ENCODE measurements around the gene RBMS3. TPM values are rescaled to one million over a fixed set of nuclear protein-coding genes. Genes with fewer than 3 reads are reported as not detected.
A peak's percentile ranks its signal among the peaks of the same experiment; 100 is the strongest.

RBMS3 gene
- total RNA-seq, 1 donor from 2014 or later, result 33.0 TPM

DNA sequence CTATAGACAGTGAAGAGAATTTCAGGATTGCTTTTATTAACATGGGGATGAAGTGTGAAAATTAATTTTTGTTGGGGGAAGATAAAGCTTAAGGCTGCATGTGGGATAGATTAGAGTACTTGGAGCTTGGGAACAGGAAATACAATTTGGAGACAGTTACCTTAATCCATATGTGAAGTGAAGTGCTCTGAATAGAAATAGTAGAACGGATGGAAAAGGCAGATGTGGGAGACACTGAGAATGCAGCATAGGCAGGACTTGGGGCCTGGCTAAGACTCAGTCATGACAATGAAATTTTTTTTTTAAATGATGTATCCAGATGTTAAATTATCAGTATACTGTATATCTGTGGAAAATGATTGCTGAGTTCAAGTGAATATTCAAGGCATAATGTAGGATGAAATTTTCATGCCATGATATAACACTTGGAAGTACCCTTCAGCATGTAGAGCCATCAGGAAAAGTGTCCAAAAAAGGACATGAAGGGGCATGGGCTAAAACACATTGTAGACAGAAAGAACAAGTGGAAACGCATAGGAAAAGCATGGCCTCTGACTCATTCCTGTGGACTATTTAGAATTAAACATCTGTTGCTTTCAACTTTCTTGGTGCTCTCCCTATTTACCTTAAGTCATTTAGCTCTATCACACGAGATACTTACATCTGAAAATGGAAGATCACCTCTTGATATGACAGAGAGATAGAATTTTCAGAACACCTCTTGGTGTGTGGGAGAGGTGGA lies 134.8 kb downstream of the RBMS3 start:
- TF ChIP-seq EZH2 (IDR thresholded peaks at IDR 0.05; ENCODE audit: insufficient read depth, low read length), result no peak
- TF ChIP-seq, protein P1, sequence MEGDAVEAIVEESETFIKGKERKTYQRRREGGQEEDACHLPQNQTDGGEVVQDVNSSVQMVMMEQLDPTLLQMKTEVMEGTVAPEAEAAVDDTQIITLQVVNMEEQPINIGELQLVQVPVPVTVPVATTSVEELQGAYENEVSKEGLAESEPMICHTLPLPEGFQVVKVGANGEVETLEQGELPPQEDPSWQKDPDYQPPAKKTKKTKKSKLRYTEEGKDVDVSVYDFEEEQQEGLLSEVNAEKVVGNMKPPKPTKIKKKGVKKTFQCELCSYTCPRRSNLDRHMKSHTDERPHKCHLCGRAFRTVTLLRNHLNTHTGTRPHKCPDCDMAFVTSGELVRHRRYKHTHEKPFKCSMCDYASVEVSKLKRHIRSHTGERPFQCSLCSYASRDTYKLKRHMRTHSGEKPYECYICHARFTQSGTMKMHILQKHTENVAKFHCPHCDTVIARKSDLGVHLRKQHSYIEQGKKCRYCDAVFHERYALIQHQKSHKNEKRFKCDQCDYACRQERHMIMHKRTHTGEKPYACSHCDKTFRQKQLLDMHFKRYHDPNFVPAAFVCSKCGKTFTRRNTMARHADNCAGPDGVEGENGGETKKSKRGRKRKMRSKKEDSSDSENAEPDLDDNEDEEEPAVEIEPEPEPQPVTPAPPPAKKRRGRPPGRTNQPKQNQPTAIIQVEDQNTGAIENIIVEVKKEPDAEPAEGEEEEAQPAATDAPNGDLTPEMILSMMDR (IDR thresholded peaks at IDR 0.05; ENCODE audit: insufficient read depth, low read depth, low read length), result no peak
- DNase-seq (ENCODE audit: low read depth) (peak; percentile 35), FAIRE-seq (no peak)
- H3K36me3 ChIP-seq (ENCODE audit: insufficient read depth, low read length), result no peaks in the 10 kb centered on the region
- H4K20me1 ChIP-seq (ENCODE audit: insufficient read depth, low read length), result peaks cover 22% of the 10 kb centered on the region
- no peak overlapping the region for H3K4me3 ChIP-seq (ENCODE audit: insufficient read depth, low read depth, low read length)
- H2AFZ ChIP-seq (ENCODE audit: low read depth, low read length), result no peak overlapping the region
- H3K79me2 ChIP-seq (ENCODE audit: insufficient read depth, low read length), result peaks cover 19% of the 10 kb centered on the region
- no peaks in the 10 kb centered on the region for H3K27me3 ChIP-seq (ENCODE audit: insufficient read depth, low read length)
- no peak overlapping the region for H3K4me2 ChIP-seq (ENCODE audit: low read length)
- Mint-ChIP-seq H3K27me3 (ENCODE audit: low read depth, unreplicated experiment) (no peaks in the 10 kb centered on the region), H3K9me3 (ENCODE audit: unreplicated experiment) (no peaks in the 10 kb centered on the region), H3K4me1 (ENCODE audit: low read depth, unreplicated experiment) (peaks cover 30% of the 10 kb centered on the region), H3K27ac (ENCODE audit: unreplicated experiment) (no peak overlapping the region), H3K36me3 (ENCODE audit: low read depth, unreplicated experiment) (no peaks in the 10 kb centered on the region), H3K4me3 (ENCODE audit: unreplicated experiment) (no peak overlapping the region)
- H3K9ac ChIP-seq (ENCODE audit: low read length), result no peak overlapping the region
- H3K27ac ChIP-seq (ENCODE audit: low read depth, low read length), result no peak overlapping the region
- no peaks in the 10 kb centered on the region for H3K4me1 ChIP-seq (ENCODE audit: insufficient read depth, low read length)
- H3K9me3 ChIP-seq (ENCODE audit: insufficient read depth, low read depth, low read length), result no peaks in the 10 kb centered on the region

DNA sequence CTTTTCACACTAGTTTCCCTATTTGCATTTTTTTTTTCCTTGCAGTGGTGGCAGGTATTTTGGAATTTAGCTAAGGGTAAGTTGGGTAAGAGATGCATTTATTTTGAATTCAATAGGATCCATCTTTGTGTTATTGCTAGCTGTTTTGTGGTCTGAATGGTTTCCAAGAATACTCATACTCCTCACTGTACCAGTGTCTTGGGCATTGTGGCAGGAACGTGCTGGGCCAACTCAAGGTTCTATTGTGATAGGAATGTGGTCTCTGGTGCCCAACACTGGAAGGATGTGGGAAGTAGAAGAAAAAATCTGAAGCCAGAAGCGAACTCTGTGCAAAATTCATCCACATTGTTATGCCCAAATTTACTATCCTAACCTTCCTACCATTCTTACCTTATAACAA lies 135.6 kb downstream of the RBMS3 start:
- peaks cover 16% of the 10 kb centered on the region for H4K20me1 ChIP-seq (ENCODE audit: insufficient read depth, low read length)
- TF ChIP-seq EZH2 (IDR thresholded peaks at IDR 0.05; ENCODE audit: insufficient read depth, low read length), result no peak
- TF ChIP-seq, protein P1 (IDR thresholded peaks at IDR 0.05; ENCODE audit: insufficient read depth, low read depth, low read length), result no peak
- H3K27me3 ChIP-seq (ENCODE audit: insufficient read depth, low read length), result no peaks in the 10 kb centered on the region
- Mint-ChIP-seq H3K4me3 (ENCODE audit: unreplicated experiment) (no peak overlapping the region), H3K9me3 (ENCODE audit: unreplicated experiment) (no peaks in the 10 kb centered on the region), H3K4me1 (ENCODE audit: low read depth, unreplicated experiment) (peaks cover 28% of the 10 kb centered on the region), H3K36me3 (ENCODE audit: low read depth, unreplicated experiment) (no peaks in the 10 kb centered on the region), H3K27me3 (ENCODE audit: low read depth, unreplicated experiment) (no peaks in the 10 kb centered on the region), H3K27ac (ENCODE audit: unreplicated experiment) (no peak overlapping the region)
- no peak overlapping the region for H3K4me3 ChIP-seq (ENCODE audit: insufficient read depth, low read depth, low read length)
- no peaks in the 10 kb centered on the region for H3K4me1 ChIP-seq (ENCODE audit: insufficient read depth, low read length)
- H3K9ac ChIP-seq (ENCODE audit: low read length), result no peak overlapping the region
- FAIRE-seq, result no peak
- H3K4me2 ChIP-seq (ENCODE audit: low read length), result no peak overlapping the region
- no peaks in the 10 kb centered on the region for H3K9me3 ChIP-seq (ENCODE audit: insufficient read depth, low read depth, low read length)
- peaks cover 19% of the 10 kb centered on the region for H3K79me2 ChIP-seq (ENCODE audit: insufficient read depth, low read length)
- H3K27ac ChIP-seq (ENCODE audit: low read depth, low read length), result no peak overlapping the region
- H2AFZ ChIP-seq (ENCODE audit: low read depth, low read length), result no peak overlapping the region
- no peak for DNase-seq (ENCODE audit: low read depth)
- no peaks in the 10 kb centered on the region for H3K36me3 ChIP-seq (ENCODE audit: insufficient read depth, low read length)

DNA sequence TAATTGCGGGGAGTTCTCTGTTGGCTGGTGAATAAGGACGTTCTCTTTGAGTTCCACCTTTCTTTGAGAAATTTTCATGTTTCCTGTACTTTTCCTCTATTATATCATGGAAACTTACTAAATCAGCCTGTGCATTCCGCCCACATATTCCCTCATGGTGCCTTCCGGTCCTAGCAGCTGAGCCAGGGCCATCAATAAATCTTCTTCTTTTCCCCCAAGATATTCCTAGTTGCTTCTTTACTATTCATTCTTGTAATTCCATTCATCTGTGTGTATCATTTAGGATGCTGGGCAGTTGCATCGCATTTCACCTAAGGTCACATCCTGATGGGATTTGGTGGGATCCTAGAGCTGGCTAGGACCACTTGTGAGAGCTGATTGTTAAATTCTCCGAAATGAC lies 139.2 kb downstream of the RBMS3 start:
- Histone ChIP-seq H3K36me3 (ENCODE audit: insufficient read depth, low read length) (no peaks in the 10 kb centered on the region), H3K27ac (ENCODE audit: low read depth, low read length) (no peak overlapping the region), H3K4me3 (ENCODE audit: insufficient read depth, low read depth, low read length) (no peak overlapping the region), H2AFZ (ENCODE audit: low read depth, low read length) (no peak overlapping the region), H4K20me1 (ENCODE audit: insufficient read depth, low read length) (peaks cover 12% of the 10 kb centered on the region), H3K79me2 (ENCODE audit: insufficient read depth, low read length) (peaks cover 35% of the 10 kb centered on the region), H3K4me1 (ENCODE audit: insufficient read depth, low read length) (no peaks in the 10 kb centered on the region), H3K27me3 (ENCODE audit: insufficient read depth, low read length) (no peaks in the 10 kb centered on the region), H3K9ac (ENCODE audit: low read length) (no peak overlapping the region), H3K4me2 (ENCODE audit: low read length) (no peak overlapping the region), H3K9me3 (ENCODE audit: insufficient read depth, low read depth, low read length) (no peaks in the 10 kb centered on the region)
- peaks cover 19% of the 10 kb centered on the region for H3K4me1 Mint-ChIP-seq (ENCODE audit: low read depth, unreplicated experiment)
- no peaks in the 10 kb centered on the region for H3K27me3 Mint-ChIP-seq (ENCODE audit: low read depth, unreplicated experiment)
- H3K36me3 Mint-ChIP-seq (ENCODE audit: low read depth, unreplicated experiment), result no peaks in the 10 kb centered on the region
- H3K4me3 Mint-ChIP-seq (ENCODE audit: unreplicated experiment), result no peak overlapping the region
- no peaks in the 10 kb centered on the region for H3K9me3 Mint-ChIP-seq (ENCODE audit: unreplicated experiment)
- TF ChIP-seq EZH2 (IDR thresholded peaks at IDR 0.05; ENCODE audit: insufficient read depth, low read length), result no peak
- TF ChIP-seq, protein P1 (IDR thresholded peaks at IDR 0.05; ENCODE audit: insufficient read depth, low read depth, low read length), result no peak
- DNase-seq (ENCODE audit: low read depth) (peak; percentile 51), FAIRE-seq (no peak)
- peak overlapping the region; percentile 50 for H3K27ac Mint-ChIP-seq (ENCODE audit: unreplicated experiment)
